GM19035 (cell line): ENCODE results near the gene IFNL4.

ENCODE experiments used
- ATAC-seq: cut with Tn5 transposase; IDR thresholded peaks from one replicate; pipeline ENCODE4 v1.9.1; 2021; ENCODE audit not compliant: unreplicated experiment

The IFNL4 gene

GRCh38 chr19:39196860-39197562 lies 51.6 kb downstream of the IFNL4 start, which contains the start of gene NCCRP1:
Gene NCCRP1 (plus strand): TSS chr19:39196964. CDS start chr19:39196983, 19 bp downstream.
- no peak for ATAC-seq

- ATAC-seq, result no peak
Observed at GRCh38 chr19:39196320-39196719, 52.3 kb downstream of the IFNL4 start.
